Suprapubic skin (tissue), 4 donors: Measurements from ENCODE around the gene HBS1L. TPM values are rescaled to one million over a fixed set of nuclear protein-coding genes. Genes with fewer than 3 reads are reported as not detected.

Experiments used
- DNase-seq, 2 donors: peaks; one replicate each; pipeline ENCODE4 v3.0.0-alpha.2; 2019; ENCODE audit warnings: low spot score in 2 of 2
- H3K27ac ChIP-seq: fragments of 200-600 bp; sonication (generic); one replicate; pipeline ENCODE4 v1.5.1; 2019
- H3K27me3 ChIP-seq: fragments of 200-600 bp; sonication (generic); one replicate; pipeline ENCODE4 v1.5.1; 2019
- H3K36me3 ChIP-seq: fragments of 200-600 bp; sonication (generic); one replicate; pipeline ENCODE4 v1.5.1; 2019
- H3K4me1 ChIP-seq: fragments of 200-600 bp; sonication (generic); one replicate; pipeline ENCODE4 v1.5.1; 2019
- H3K4me3 ChIP-seq: fragments of 200-600 bp; sonication (generic); one replicate; pipeline ENCODE4 v1.5.1; 2019; ENCODE audit warnings: mild to moderate bottlenecking
- H3K9me3 ChIP-seq: fragments of 200-600 bp; sonication (generic); one replicate; pipeline ENCODE4 v1.5.1; 2019
- EP300 ChIP-seq: sonication (generic); formaldehyde crosslinking; IDR thresholded peaks from one replicate; pipeline ENCODE4 v1.6.1; 2017; ENCODE audit warnings: antibody characterized with exemption
- POLR2A ChIP-seq, 2 donors: fragments of 450-650 bp; IDR thresholded peaks; one replicate each; pipeline ENCODE4 v1.6.1; 2017; ENCODE audit warnings: antibody characterized with exemption in 2 of 2, mild to moderate bottlenecking in 2 of 2, moderate library complexity in 2 of 2
- POLR2AphosphoS5 ChIP-seq, 3 donors: sonication (generic); formaldehyde crosslinking; IDR thresholded peaks; one replicate each; pipeline ENCODE4 v1.6.1; 2017; ENCODE audit warnings: antibody characterized with exemption in 3 of 3
- WGBS: methylation state at CpG from one replicate; pipeline ENCODE4 v1.1.5; 2018; 5-methylcytosine and 5-hydroxymethylcytosine counted together
- total RNA-seq, 4 donors: library from RNA; depleted of rRNA; stranded (reverse); fragments of >200 nt; gene quantifications; one replicate each; pipeline ENCODE4 v1.1.0, GENCODE V29; 2016
- TF ChIP-seq, protein P1 (sequence below), 2 donors: fragments of 200-600 bp in 1 of 2; fragments of 450-650 bp in 1 of 2; sonication (generic) in 1 of 2; IDR thresholded peaks; one replicate each; pipeline ENCODE4 v1.5.1; 2016 to 2019; ENCODE audit warnings: antibody characterized with exemption in 2 of 2, mild to moderate bottlenecking in 1 of 2, moderate library complexity in 1 of 2

The HBS1L gene
- 10 to 100 TPM; 33.9 to 43.0 (median 36.1) TPM for total RNA-seq

DNA sequence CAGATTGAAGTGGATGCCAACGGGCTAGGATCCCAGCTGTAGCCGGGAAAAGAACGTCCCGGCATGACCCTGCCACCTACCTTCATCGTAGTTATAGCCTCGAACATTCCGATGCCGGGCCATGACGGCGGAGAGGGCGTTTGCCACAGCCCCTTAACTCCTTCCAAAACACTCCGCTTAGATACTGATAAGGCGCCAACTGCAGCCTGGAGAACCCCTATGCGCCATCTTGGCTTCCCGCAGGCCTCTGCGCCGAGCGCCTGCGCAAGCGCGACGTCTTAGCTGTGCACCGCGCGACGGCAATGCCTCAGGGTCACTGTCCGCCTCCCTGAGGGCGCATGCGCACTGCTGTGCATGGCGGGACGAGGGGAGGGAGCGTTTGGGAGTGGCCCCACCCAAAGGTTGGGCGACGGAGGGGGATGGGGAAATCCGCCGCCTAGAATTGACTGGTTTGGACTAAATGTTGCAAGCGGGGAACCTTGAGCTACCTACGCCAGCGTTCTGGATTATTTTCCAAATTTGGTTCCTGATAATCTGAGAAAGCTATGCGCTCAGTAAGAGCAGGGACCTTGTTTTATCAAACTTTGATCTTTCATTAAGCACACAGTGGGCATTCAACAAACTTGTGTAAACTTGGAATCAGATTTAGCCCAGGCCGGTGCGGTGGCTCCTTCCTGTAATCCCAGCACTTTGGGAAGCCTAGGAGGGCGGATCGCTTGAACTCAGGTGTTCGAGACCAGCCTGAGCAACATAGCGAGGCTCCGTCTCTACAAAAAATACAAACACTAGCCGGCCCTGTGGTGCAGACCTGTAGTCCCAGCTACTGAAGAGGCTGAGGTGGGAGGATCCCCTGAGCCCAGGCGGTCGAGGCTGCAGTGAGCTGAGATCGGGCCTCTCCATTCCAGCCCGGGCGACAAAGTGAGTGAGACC, at the start of gene HBS1L:
HBS1L (minus strand) TSS at position 254 of the 930 bp plus-strand sequence; CDS start at position 123, 131 bp downstream.
- Histone ChIP-seq H3K4me1 (peaks cover 25% of the 10 kb centered on the region), H3K9me3 (no peaks in the 10 kb centered on the region), H3K27ac (peak within 1 kb of the TSS; percentile 95), H3K4me3 (peak within 1 kb of the TSS; percentile 92), H3K27me3 (no peaks in the 10 kb centered on the region), H3K36me3 (no peaks in the 10 kb centered on the region)
- peak; percentile 96 for DNase-seq
- WGBS, result 16% methylated on average over 39 of the region's 53 CpGs
- peak; percentile 19 to 91 for TF ChIP-seq POLR2A (IDR thresholded peaks at IDR 0.05)
- TF ChIP-seq, protein P1, sequence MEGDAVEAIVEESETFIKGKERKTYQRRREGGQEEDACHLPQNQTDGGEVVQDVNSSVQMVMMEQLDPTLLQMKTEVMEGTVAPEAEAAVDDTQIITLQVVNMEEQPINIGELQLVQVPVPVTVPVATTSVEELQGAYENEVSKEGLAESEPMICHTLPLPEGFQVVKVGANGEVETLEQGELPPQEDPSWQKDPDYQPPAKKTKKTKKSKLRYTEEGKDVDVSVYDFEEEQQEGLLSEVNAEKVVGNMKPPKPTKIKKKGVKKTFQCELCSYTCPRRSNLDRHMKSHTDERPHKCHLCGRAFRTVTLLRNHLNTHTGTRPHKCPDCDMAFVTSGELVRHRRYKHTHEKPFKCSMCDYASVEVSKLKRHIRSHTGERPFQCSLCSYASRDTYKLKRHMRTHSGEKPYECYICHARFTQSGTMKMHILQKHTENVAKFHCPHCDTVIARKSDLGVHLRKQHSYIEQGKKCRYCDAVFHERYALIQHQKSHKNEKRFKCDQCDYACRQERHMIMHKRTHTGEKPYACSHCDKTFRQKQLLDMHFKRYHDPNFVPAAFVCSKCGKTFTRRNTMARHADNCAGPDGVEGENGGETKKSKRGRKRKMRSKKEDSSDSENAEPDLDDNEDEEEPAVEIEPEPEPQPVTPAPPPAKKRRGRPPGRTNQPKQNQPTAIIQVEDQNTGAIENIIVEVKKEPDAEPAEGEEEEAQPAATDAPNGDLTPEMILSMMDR (IDR thresholded peaks at IDR 0.05), result no peak
- peak; percentile 51 to 86 (median 51) for TF ChIP-seq POLR2AphosphoS5 (IDR thresholded peaks at IDR 0.05)

DNA sequence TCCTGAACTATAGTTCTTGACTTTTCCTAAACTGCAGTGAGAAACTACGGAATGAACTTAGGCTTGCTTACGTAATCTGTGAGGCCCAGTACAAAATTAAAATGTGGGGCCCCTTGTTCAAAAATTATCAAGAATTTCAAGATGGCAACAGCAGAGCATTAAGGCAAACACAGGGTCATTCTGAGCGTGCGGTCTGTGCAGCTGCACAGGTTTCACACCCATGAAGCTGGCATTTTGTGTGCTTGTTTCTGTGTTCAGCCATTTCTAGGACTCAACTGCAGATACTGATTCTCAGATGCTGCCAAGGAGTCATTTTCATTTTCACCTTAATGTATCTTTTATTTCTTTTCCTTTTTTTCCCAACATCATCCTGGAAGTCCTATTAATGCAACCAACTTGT, 49.6 kb upstream of the HBS1L start:
- TF ChIP-seq EP300 (no peak), POLR2A (IDR thresholded peaks at IDR 0.05) (no peak), POLR2AphosphoS5 (IDR thresholded peaks at IDR 0.05) (no peak)
- TF ChIP-seq, protein P1 (IDR thresholded peaks at IDR 0.05), result no peak
- Histone ChIP-seq H3K4me1 (no peaks in the 10 kb centered on the region), H3K27ac (no peak overlapping the region), H3K36me3 (no peaks in the 10 kb centered on the region), H3K4me3 (no peak overlapping the region), H3K9me3 (no peaks in the 10 kb centered on the region), H3K27me3 (no peaks in the 10 kb centered on the region)
- WGBS, result 86% methylated on average over 4 of the region's 4 CpGs
- no peak for DNase-seq

DNA sequence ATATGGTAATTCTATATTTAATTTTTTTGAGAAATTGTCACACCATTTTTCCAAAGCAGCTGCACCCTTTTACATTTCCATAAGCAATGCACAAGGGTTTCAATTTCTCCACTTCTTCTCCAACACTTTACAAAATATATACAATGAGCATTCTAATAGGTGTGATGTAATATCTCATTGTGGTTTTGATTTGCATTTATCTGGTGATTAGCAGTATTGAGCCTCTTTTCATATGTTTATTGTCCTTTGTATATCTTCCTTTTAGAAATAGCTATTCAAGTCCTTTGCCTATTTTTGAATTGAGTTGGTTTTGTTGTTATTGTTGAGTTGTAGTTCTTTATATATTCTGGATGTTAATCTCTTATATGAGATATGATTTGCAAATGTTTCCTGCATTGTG, 47.6 kb upstream of the HBS1L start:
- Histone ChIP-seq H3K27me3 (no peaks in the 10 kb centered on the region), H3K36me3 (no peaks in the 10 kb centered on the region), H3K27ac (no peak overlapping the region), H3K9me3 (no peaks in the 10 kb centered on the region), H3K4me1 (no peaks in the 10 kb centered on the region), H3K4me3 (no peak overlapping the region)
- no peak for TF ChIP-seq POLR2AphosphoS5 (IDR thresholded peaks at IDR 0.05)
- TF ChIP-seq, protein P1 (IDR thresholded peaks at IDR 0.05), result no peak
- no peak for TF ChIP-seq POLR2A (IDR thresholded peaks at IDR 0.05)
- no peak for TF ChIP-seq EP300
- DNase-seq, result no peak

DNA sequence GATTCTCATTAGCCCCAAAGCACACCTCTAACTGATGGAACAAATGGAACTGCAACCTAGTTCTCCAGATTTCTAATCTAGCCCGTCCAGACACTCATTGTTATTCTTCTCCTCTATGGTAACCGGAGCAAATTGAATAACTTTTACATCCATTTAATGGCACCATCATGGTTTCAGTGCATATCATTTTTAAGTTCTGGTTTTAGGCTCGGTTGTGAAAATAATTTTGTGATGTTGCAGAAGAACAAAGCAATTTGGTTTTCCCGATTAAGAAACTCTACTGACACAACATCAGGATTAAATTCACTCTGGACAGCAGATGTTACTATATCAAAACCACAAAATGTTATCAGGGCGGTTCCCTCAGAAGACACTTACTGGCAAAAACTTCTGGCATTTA, 42.5 kb upstream of the HBS1L start:
- Histone ChIP-seq H3K4me3 (no peak overlapping the region), H3K36me3 (no peaks in the 10 kb centered on the region), H3K9me3 (no peaks in the 10 kb centered on the region), H3K27me3 (no peaks in the 10 kb centered on the region), H3K4me1 (no peaks in the 10 kb centered on the region), H3K27ac (no peak overlapping the region)
- WGBS, result 62% methylated on average over 5 of the region's 5 CpGs
- TF ChIP-seq, protein P1 (IDR thresholded peaks at IDR 0.05), result no peak
- TF ChIP-seq POLR2A (IDR thresholded peaks at IDR 0.05) (no peak), POLR2AphosphoS5 (IDR thresholded peaks at IDR 0.05) (no peak), EP300 (no peak)
- DNase-seq, result no peak

DNA sequence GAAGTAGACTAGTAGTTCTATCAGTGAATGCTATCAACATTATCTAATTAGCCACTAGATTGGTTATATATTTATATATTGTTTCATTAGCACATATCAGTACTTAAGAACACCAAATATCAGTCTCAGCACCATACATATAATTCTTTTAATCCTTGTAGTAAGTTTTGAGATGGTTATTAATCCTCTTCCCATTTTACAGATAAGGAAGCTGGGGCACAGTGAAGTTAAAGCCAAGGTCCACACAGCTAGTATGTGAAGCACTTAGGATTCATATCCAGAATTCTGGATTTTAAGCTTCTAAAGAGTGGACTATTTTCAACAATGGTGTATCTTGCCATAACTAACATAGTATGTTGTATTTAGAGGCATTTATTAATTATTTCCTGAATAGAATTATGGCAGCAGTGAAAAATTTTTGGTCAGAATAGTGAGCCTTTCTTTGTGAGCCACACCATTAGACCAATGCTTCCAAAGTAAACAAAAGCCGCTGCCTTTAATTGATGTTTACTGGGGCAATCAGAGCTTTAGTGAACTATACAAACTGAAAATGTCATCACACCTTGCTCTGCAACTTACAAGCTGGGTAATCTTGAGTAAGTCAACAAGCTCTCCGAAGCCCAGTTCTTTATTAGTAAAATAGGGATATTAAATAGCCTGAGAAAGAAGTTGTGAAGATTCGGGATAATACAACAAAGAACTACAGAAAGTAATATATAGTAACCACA, 41.9 kb upstream of the HBS1L start:
- DNase-seq, result no peak
- Histone ChIP-seq H3K9me3 (no peaks in the 10 kb centered on the region), H3K4me1 (no peaks in the 10 kb centered on the region), H3K36me3 (no peaks in the 10 kb centered on the region), H3K4me3 (no peak overlapping the region), H3K27me3 (no peaks in the 10 kb centered on the region), H3K27ac (no peak overlapping the region)
- TF ChIP-seq POLR2AphosphoS5 (IDR thresholded peaks at IDR 0.05) (no peak), POLR2A (IDR thresholded peaks at IDR 0.05) (no peak), EP300 (no peak)
- TF ChIP-seq, protein P1 (IDR thresholded peaks at IDR 0.05), result no peak
- WGBS, result 75% methylated on average over 3 of the region's 3 CpGs
